ENCODE measurements around the gene TP63.

TP63 gene

GRCh38 chr3:189786479-189787064 is 155.4 kb downstream of the TP63 start:
- no peaks in the 10 kb centered on the region for H3K9me3 ChIP-seq (ENCODE audit: control extremely low read depth in 1 of 5, control insufficient read depth in 4 of 5, insufficient read depth in 2 of 5, low read depth in 1 of 5, low read length in 4 of 5)
- H3K4me1 ChIP-seq (ENCODE audit: control extremely low read depth in 1 of 4, control insufficient read depth in 4 of 4, insufficient read depth in 4 of 4, low read length in 3 of 4): peaks cover 0 to 8% (median 2%) of the 10 kb centered on the region in 4 experiments
- CTCF ChIA-PET: interaction anchor here (1.0 to 1.6 kb wide), 2 partner anchors 12 to 15 kb away, joined by 3 to 8 read pairs; no protein-coding TSS in a partner anchor
- no peak overlapping the region for H3K4me3 ChIP-seq (ENCODE audit: control insufficient read depth in 1 of 7, extremely low read depth in 1 of 7, insufficient read depth in 4 of 7, low read depth in 2 of 7, low read length in 6 of 7)
- POLR2A ChIA-PET: no interaction called here
- DNase-seq: no peak
- 98% methylated on average over 5 of the region's 8 CpGs for WGBS (ENCODE audit: insufficient coverage)
- no peak overlapping the region for H3K27ac ChIP-seq (ENCODE audit: insufficient read depth in 1 of 2, low read depth in 1 of 2, low read length in 2 of 2, poor library complexity in 1 of 2, severe bottlenecking in 2 of 2)
- peaks cover 0 to 8% (median 3%) of the 10 kb centered on the region in 5 experiments for H3K27me3 ChIP-seq (replicated peaks in 2 of 5; ENCODE audit: control insufficient read depth in 4 of 5, insufficient read depth in 5 of 5, low read length in 4 of 5)
- no peaks in the 10 kb centered on the region for H3K36me3 ChIP-seq (ENCODE audit: control insufficient read depth in 4 of 4, insufficient read depth in 4 of 4, low read length in 3 of 4)

GRCh38 chr3:189787191-189787590 is 156.0 kb downstream of the TP63 start:
- WGBS (ENCODE audit: insufficient coverage): 100% methylated on average over 2 of the region's 3 CpGs
- CTCF ChIA-PET: interaction anchor here (1.6 kb wide), 1 partner anchor 11 kb away, joined by 8 read pairs; no protein-coding TSS in a partner anchor
- no peaks in the 10 kb centered on the region for H3K9me3 ChIP-seq (ENCODE audit: control extremely low read depth in 1 of 5, control insufficient read depth in 4 of 5, insufficient read depth in 2 of 5, low read depth in 1 of 5, low read length in 4 of 5)
- H3K36me3 ChIP-seq (ENCODE audit: control insufficient read depth in 4 of 4, insufficient read depth in 4 of 4, low read length in 3 of 4): no peaks in the 10 kb centered on the region
- no peak overlapping the region for H3K27ac ChIP-seq (ENCODE audit: insufficient read depth in 1 of 2, low read depth in 1 of 2, low read length in 2 of 2, poor library complexity in 1 of 2, severe bottlenecking in 2 of 2)
- H3K4me3 ChIP-seq (ENCODE audit: control insufficient read depth in 1 of 7, extremely low read depth in 1 of 7, insufficient read depth in 4 of 7, low read depth in 2 of 7, low read length in 6 of 7): no peak overlapping the region
- H3K27me3 ChIP-seq (replicated peaks in 2 of 5; ENCODE audit: control insufficient read depth in 4 of 5, insufficient read depth in 5 of 5, low read length in 4 of 5): peaks cover 0 to 11% (median 3%) of the 10 kb centered on the region in 5 experiments
- POLR2A ChIA-PET: no interaction called here
- H3K4me1 ChIP-seq (ENCODE audit: control extremely low read depth in 1 of 4, control insufficient read depth in 4 of 4, insufficient read depth in 4 of 4, low read length in 3 of 4): peaks cover 0 to 8% (median 2%) of the 10 kb centered on the region in 4 experiments
- DNase-seq: no peak

GRCh38 chr3:189787632-189788031 is 156.4 kb downstream of the TP63 start:
- Histone ChIP-seq H3K9me3 (ENCODE audit: control extremely low read depth in 1 of 5, control insufficient read depth in 4 of 5, insufficient read depth in 2 of 5, low read depth in 1 of 5, low read length in 4 of 5) (no peaks in the 10 kb centered on the region), H3K4me1 (ENCODE audit: control extremely low read depth in 1 of 4, control insufficient read depth in 4 of 4, insufficient read depth in 4 of 4, low read length in 3 of 4) (peaks cover 0 to 8% (median 2%) of the 10 kb centered on the region in 4 experiments), H3K27me3 (replicated peaks in 2 of 5; ENCODE audit: control insufficient read depth in 4 of 5, insufficient read depth in 5 of 5, low read length in 4 of 5) (peaks cover 0 to 15% (median 3%) of the 10 kb centered on the region in 5 experiments), H3K36me3 (ENCODE audit: control insufficient read depth in 4 of 4, insufficient read depth in 4 of 4, low read length in 3 of 4) (no peaks in the 10 kb centered on the region), H3K4me3 (ENCODE audit: control insufficient read depth in 1 of 7, extremely low read depth in 1 of 7, insufficient read depth in 4 of 7, low read depth in 2 of 7, low read length in 6 of 7) (no peak overlapping the region), H3K27ac (ENCODE audit: insufficient read depth in 1 of 2, low read depth in 1 of 2, low read length in 2 of 2, poor library complexity in 1 of 2, severe bottlenecking in 2 of 2) (no peak overlapping the region)
- CTCF ChIA-PET: interaction anchor here (1.6 kb wide), 1 partner anchor 11 kb away, joined by 8 read pairs; no protein-coding TSS in a partner anchor
- DNase-seq: no peak
- POLR2A ChIA-PET: no interaction called here
- 64% methylated on average over 3 of the region's 3 CpGs for WGBS (ENCODE audit: insufficient coverage)

GRCh38 chr3:189789432-189789831 is 158.2 kb downstream of the TP63 start:
- Histone ChIP-seq H3K27me3 (replicated peaks in 2 of 5; ENCODE audit: control insufficient read depth in 4 of 5, insufficient read depth in 5 of 5, low read length in 4 of 5) (peaks cover 0 to 29% (median 5%) of the 10 kb centered on the region in 5 experiments), H3K4me3 (ENCODE audit: control insufficient read depth in 1 of 7, extremely low read depth in 1 of 7, insufficient read depth in 4 of 7, low read depth in 2 of 7, low read length in 6 of 7) (no peak overlapping the region), H3K9me3 (ENCODE audit: control extremely low read depth in 1 of 5, control insufficient read depth in 4 of 5, insufficient read depth in 2 of 5, low read depth in 1 of 5, low read length in 4 of 5) (no peaks in the 10 kb centered on the region), H3K4me1 (ENCODE audit: control extremely low read depth in 1 of 4, control insufficient read depth in 4 of 4, insufficient read depth in 4 of 4, low read length in 3 of 4) (peaks cover 0 to 8% (median 2%) of the 10 kb centered on the region in 4 experiments), H3K36me3 (ENCODE audit: control insufficient read depth in 4 of 4, insufficient read depth in 4 of 4, low read length in 3 of 4) (no peaks in the 10 kb centered on the region), H3K27ac (ENCODE audit: insufficient read depth in 1 of 2, low read depth in 1 of 2, low read length in 2 of 2, poor library complexity in 1 of 2, severe bottlenecking in 2 of 2) (no peak overlapping the region)
- CTCF ChIA-PET: no interaction called here
- no peak for DNase-seq
- POLR2A ChIA-PET: no interaction called here
- 100% methylated on average over 1 of the region's 2 CpGs for WGBS (ENCODE audit: insufficient coverage)

GRCh38 chr3:189790658-189791057 is 159.5 kb downstream of the TP63 start:
- DNase-seq: peak in 2 of 3 donors; percentile 25 to 38
- Histone ChIP-seq H3K36me3 (ENCODE audit: control insufficient read depth in 4 of 4, insufficient read depth in 4 of 4, low read length in 3 of 4) (no peaks in the 10 kb centered on the region), H3K9me3 (ENCODE audit: control extremely low read depth in 1 of 5, control insufficient read depth in 4 of 5, insufficient read depth in 2 of 5, low read depth in 1 of 5, low read length in 4 of 5) (no peaks in the 10 kb centered on the region), H3K4me3 (ENCODE audit: control insufficient read depth in 1 of 7, extremely low read depth in 1 of 7, insufficient read depth in 4 of 7, low read depth in 2 of 7, low read length in 6 of 7) (no peak overlapping the region), H3K4me1 (ENCODE audit: control extremely low read depth in 1 of 4, control insufficient read depth in 4 of 4, insufficient read depth in 4 of 4, low read length in 3 of 4) (peaks cover 0 to 13% (median 4%) of the 10 kb centered on the region in 4 experiments), H3K27ac (ENCODE audit: insufficient read depth in 1 of 2, low read depth in 1 of 2, low read length in 2 of 2, poor library complexity in 1 of 2, severe bottlenecking in 2 of 2) (no peak overlapping the region), H3K27me3 (replicated peaks in 2 of 5; ENCODE audit: control insufficient read depth in 4 of 5, insufficient read depth in 5 of 5, low read length in 4 of 5) (peaks cover 0 to 33% (median 11%) of the 10 kb centered on the region in 5 experiments)
- WGBS (ENCODE audit: insufficient coverage): 0% methylated on average over 6 of the region's 7 CpGs
- ChIA-PET POLR2A (no interaction called here), CTCF (interaction anchor here (0.6 kb wide), 2 partner anchors 608 to 1454 kb away, joined by 3 read pairs; no protein-coding TSS in a partner anchor)

GRCh38 chr3:189792046-189792929 is 161.1 kb downstream of the TP63 start:
- no peak overlapping the region for H3K27ac ChIP-seq (ENCODE audit: insufficient read depth in 1 of 2, low read depth in 1 of 2, low read length in 2 of 2, poor library complexity in 1 of 2, severe bottlenecking in 2 of 2)
- H3K36me3 ChIP-seq (ENCODE audit: control insufficient read depth in 4 of 4, insufficient read depth in 4 of 4, low read length in 3 of 4): no peaks in the 10 kb centered on the region
- no peak for DNase-seq
- no peak overlapping the region for H3K4me3 ChIP-seq (ENCODE audit: control insufficient read depth in 1 of 7, extremely low read depth in 1 of 7, insufficient read depth in 4 of 7, low read depth in 2 of 7, low read length in 6 of 7)
- no peaks in the 10 kb centered on the region for H3K9me3 ChIP-seq (ENCODE audit: control extremely low read depth in 1 of 5, control insufficient read depth in 4 of 5, insufficient read depth in 2 of 5, low read depth in 1 of 5, low read length in 4 of 5)
- peaks cover 0 to 44% (median 12%) of the 10 kb centered on the region in 5 experiments for H3K27me3 ChIP-seq (replicated peaks in 2 of 5; ENCODE audit: control insufficient read depth in 4 of 5, insufficient read depth in 5 of 5, low read length in 4 of 5)
- WGBS (ENCODE audit: insufficient coverage): 74% methylated on average over 3 of the region's 7 CpGs
- ChIA-PET CTCF (interaction anchor here (1.5 kb wide), 1 partner anchor 39 kb away, joined by 3 read pairs; no protein-coding TSS in a partner anchor), POLR2A (no interaction called here)
- peaks cover 0 to 13% (median 4%) of the 10 kb centered on the region in 4 experiments for H3K4me1 ChIP-seq (ENCODE audit: control extremely low read depth in 1 of 4, control insufficient read depth in 4 of 4, insufficient read depth in 4 of 4, low read length in 3 of 4)

GRCh38 chr3:189794518-189794917 is 163.3 kb downstream of the TP63 start:
- CTCF ChIA-PET: no interaction called here
- peaks cover 0 to 13% (median 4%) of the 10 kb centered on the region in 4 experiments for H3K4me1 ChIP-seq (ENCODE audit: control extremely low read depth in 1 of 4, control insufficient read depth in 4 of 4, insufficient read depth in 4 of 4, low read length in 3 of 4)
- peaks cover 0 to 49% (median 8%) of the 10 kb centered on the region in 5 experiments for H3K27me3 ChIP-seq (replicated peaks in 2 of 5; ENCODE audit: control insufficient read depth in 4 of 5, insufficient read depth in 5 of 5, low read length in 4 of 5)
- no peak overlapping the region for H3K4me3 ChIP-seq (ENCODE audit: control insufficient read depth in 1 of 7, extremely low read depth in 1 of 7, insufficient read depth in 4 of 7, low read depth in 2 of 7, low read length in 6 of 7)
- no peak for DNase-seq
- 95% methylated on average over 3 of the region's 3 CpGs for WGBS (ENCODE audit: insufficient coverage)
- H3K9me3 ChIP-seq (ENCODE audit: control extremely low read depth in 1 of 5, control insufficient read depth in 4 of 5, insufficient read depth in 2 of 5, low read depth in 1 of 5, low read length in 4 of 5): no peaks in the 10 kb centered on the region
- H3K36me3 ChIP-seq (ENCODE audit: control insufficient read depth in 4 of 4, insufficient read depth in 4 of 4, low read length in 3 of 4): no peaks in the 10 kb centered on the region
- POLR2A ChIA-PET: no interaction called here
- no peak overlapping the region for H3K27ac ChIP-seq (ENCODE audit: insufficient read depth in 1 of 2, low read depth in 1 of 2, low read length in 2 of 2, poor library complexity in 1 of 2, severe bottlenecking in 2 of 2)
